ENCODE results near the gene KLK4. TPM values are rescaled to one million over a fixed set of nuclear protein-coding genes. Genes with fewer than 3 reads are reported as not detected.

The KLK4 gene
- total and polyA plus RNA-seq, 9 of the 15 experiments (the other 6 are each of a cell fraction or from before 2014, with no cell fraction given): not detected

DNA sequence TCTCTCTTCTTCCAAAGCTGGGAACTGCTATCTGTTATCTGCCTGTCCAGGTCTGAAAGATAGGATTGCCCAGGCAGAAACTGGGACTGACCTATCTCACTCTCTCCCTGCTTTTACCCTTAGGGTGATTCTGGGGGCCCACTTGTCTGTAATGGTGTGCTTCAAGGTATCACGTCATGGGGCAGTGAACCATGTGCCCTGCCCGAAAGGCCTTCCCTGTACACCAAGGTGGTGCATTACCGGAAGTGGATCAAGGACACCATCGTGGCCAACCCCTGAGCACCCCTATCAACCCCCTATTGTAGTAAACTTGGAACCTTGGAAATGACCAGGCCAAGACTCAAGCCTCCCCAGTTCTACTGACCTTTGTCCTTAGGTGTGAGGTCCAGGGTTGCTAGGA, 51.3 kb downstream of the KLK4 start (continued):
- TF ChIP-seq CHD7 (IDR thresholded peaks at IDR 0.05; ENCODE audit: low read depth, low read length): no peak
- TF ChIP-seq LARP7 (IDR thresholded peaks at IDR 0.05): no peak
- TF ChIP-seq PML (IDR thresholded peaks at IDR 0.05; ENCODE audit: low read length): no peak
- TF ChIP-seq NR3C1 (CRISPR knock-in tag; IDR thresholded peaks at IDR 0.05): no peak

All from K562 (cell line).